NCI-H82 treated with DMSO at 0.1 percent for 48 hours (cell line): ENCODE data around the gene CFAP65.

Experiments
- DNase-seq: peaks from one replicate; lab custom pipeline; 2025; ENCODE audit not compliant: unreplicated experiment; lab: John Stamatoyannopoulos, UW

CFAP65 gene, protein sequence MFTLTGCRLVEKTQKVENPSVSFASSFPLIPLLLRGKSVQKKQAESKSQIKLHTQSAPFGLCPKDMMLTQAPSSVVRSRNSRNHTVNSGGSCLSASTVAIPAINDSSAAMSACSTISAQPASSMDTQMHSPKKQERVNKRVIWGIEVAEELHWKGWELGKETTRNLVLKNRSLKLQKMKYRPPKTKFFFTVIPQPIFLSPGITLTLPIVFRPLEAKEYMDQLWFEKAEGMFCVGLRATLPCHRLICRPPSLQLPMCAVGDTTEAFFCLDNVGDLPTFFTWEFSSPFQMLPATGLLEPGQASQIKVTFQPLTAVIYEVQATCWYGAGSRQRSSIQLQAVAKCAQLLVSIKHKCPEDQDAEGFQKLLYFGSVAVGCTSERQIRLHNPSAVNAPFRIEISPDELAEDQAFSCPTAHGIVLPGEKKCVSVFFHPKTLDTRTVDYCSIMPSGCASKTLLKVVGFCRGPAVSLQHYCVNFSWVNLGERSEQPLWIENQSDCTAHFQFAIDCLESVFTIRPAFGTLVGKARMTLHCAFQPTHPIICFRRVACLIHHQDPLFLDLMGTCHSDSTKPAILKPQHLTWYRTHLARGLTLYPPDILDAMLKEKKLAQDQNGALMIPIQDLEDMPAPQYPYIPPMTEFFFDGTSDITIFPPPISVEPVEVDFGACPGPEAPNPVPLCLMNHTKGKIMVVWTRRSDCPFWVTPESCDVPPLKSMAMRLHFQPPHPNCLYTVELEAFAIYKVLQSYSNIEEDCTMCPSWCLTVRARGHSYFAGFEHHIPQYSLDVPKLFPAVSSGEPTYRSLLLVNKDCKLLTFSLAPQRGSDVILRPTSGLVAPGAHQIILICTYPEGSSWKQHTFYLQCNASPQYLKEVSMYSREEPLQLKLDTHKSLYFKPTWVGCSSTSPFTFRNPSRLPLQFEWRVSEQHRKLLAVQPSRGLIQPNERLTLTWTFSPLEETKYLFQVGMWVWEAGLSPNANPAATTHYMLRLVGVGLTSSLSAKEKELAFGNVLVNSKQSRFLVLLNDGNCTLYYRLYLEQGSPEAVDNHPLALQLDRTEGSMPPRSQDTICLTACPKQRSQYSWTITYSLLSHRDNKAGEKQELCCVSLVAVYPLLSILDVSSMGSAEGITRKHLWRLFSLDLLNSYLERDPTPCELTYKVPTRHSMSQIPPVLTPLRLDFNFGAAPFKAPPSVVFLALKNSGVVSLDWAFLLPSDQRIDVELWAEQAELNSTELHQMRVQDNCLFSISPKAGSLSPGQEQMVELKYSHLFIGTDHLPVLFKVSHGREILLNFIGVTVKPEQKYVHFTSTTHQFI (N-terminal part only)

DNA sequence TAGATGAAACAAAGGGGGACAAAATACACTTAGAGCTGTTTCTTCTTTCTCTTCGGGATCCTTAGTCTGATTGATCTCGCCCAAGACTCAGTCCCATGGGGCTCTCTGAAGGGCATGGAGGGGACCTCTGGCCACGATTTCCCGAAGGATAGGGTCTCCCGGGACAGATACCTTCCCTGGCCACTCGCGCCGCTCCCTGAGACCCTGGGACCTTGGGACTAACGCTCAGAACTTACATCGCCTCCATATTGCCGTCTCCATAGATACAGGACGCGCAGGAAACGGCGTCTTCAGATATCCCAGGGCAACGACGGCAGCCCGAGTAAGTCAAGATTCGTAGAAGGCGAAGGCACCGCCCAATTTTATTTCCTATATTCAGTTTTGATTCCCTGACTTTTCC lies at the start of gene CFAP65:
Gene CFAP65, minus strand, starts transcription at position 265 of the 400 bp plus-strand sequence. CDS start 2,468 bp downstream, outside the sequence.
- peak; percentile 2 for DNase-seq

- no peak for DNase-seq
Observed at GRCh38 chr2:219090436-219091299, 49.4 kb upstream of the CFAP65 start.

DNA sequence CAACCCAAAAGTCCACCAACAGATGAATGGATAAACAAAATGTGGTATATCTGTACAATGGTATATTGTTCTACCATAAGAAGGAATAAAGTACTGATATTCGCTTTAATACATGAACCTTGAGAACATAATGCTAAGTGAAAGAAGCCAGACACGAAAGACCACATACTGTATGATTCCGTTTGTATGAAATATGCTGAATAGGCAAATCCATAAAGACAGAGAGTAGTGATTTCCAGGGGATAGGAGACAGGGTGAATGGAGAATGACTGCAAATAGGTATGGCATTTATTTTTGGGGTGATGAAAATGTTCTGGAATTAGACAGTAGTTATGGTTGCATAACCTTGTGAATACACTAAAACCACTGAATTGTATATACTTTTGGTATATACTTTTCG lies 48.0 kb upstream of the CFAP65 start:
- DNase-seq = no peak

DNA sequence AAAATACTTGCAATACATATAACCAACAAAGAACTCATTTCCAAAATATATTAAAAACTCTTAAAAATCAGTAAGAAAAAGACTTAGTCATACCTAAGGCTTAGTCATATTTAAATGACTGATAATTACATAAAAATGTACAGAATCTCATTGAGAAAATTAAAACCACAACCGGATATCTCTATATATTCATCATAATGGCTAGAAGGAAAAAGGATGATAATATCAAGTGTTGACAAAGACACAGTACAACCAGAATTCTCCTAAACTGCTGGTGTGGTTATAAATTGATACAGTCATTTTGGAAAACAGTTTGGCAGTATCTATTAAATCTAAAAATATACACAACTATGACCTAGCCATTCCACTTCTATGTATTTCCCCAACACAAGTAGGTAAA lies 46.5 kb upstream of the CFAP65 start:
- no peak for DNase-seq

DNA sequence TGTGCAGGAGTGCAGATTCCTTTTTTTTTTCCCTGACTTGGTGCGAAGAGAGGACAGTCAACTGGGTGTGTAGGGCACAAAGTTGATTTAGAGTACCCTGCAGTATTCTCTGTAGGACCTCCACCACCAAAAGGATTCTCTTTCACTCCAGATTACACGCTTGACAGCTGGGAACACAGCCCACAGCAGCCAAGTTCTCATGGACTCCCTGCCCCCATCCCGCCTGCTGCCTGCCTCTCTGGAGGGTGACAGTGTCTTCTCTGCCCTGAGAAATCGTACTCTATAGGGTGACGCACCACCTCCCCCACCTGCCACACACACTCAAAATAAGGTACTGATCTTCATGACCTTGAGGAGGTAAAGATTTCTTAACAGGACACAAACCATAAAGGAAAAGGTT lies 46.0 kb upstream of the CFAP65 start:
- DNase-seq = peak; percentile 26

DNA sequence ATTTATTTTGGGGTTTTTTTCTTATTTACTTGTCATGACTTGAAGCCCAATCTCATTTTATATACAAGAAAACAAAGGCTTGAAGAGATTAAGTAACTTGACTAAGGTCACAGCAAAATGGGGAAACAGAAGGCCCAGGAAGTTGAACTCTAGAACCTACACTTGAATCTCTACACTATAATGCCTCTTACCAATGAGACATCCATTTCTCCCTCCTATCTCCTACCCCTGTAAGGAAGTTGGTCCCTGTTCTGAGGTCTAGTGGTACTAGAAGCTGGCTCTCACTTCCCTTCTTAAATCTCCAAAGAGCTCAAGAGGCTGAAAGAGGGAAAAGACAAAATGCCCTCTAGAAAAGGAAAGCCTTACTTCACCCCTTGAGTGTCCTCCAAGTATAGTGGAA lies 44.9 kb upstream of the CFAP65 start:
- DNase-seq = no peak

- no peak for DNase-seq
Observed at GRCh38 chr2:219084791-219085190, 43.5 kb upstream of the CFAP65 start.

GRCh38 chr2:219082332-219082958 lies 41.1 kb upstream of the CFAP65 start:
- no peak for DNase-seq

DNA sequence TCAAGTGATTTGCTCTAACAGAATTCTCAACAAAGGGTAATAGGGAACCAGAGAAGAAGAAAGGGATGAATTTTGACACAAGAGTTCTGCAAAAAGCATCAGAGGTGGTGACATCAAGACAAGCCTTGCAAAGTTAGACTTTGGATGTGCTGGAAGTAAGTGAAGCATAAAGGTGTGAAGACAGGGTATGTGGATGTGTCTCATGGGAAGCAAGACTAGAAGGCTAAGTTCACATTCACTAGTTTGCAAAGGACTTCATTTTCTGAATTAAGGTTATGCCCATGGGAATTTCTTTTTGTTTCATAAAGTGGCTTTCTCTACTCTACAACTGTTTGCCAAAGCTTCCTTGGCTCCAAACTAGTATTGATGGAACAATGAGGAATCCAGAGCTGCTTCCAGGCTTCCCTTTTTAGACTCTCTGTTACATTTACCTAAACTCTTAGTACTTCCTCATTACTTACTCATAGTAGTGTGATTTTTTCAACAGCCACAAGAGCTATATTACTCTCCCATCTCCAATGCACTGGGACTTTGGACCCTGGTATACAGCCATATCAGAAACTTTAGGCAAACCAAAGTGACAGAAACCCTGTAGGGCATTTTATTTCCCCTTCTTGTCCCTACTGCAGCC lies 40.5 kb upstream of the CFAP65 start:
- DNase-seq = no peak

DNA sequence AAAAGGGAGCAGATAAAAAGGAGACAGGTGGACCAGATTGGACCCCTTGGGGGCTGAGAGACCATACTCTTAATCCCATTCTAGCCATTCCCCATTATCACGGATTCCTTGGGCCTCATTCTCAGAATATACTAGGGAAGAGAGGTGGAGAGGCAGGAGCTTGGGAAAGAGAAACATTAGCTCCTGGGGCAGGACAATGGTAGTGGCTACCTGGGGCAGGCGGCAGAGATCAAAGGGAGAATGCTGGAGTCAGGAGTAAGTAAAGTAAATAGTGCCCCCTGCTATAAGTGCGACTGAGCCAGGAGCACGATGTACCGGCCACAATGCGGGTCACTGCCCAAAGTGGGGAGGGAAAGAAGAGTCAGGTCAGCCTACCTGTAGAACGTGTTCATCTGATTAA lies 39.8 kb upstream of the CFAP65 start:
- no peak for DNase-seq

- no peak for DNase-seq
Observed at GRCh38 chr2:219079417-219079816, 38.1 kb upstream of the CFAP65 start.

GRCh38 chr2:219078951-219079350 lies 37.6 kb upstream of the CFAP65 start:
- no peak for DNase-seq

DNA sequence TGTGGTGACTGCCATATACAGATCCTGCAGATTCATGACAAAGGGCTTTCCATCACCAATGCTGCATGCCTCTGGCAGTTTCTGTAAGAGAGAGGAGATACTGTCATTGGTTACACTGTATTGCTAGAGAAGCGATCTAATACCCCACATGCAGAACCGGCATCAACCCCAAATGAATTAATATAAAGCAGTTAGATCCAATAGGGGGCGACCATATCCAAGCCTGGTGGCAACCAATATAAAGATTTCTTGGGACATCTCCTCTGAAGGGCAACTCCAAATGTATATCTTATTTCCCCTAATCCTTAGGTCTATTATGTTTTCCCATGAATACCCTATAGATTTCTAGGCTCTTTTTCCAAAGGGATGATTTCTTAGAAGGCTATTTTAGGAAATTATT lies 36.8 kb upstream of the CFAP65 start:
- DNase-seq = no peak

- no peak for DNase-seq
Observed at GRCh38 chr2:219076253-219076652, 34.9 kb upstream of the CFAP65 start.

- peak; percentile 70 for DNase-seq
Observed at GRCh38 chr2:219073413-219074129, 32.3 kb upstream of the CFAP65 start.

DNA sequence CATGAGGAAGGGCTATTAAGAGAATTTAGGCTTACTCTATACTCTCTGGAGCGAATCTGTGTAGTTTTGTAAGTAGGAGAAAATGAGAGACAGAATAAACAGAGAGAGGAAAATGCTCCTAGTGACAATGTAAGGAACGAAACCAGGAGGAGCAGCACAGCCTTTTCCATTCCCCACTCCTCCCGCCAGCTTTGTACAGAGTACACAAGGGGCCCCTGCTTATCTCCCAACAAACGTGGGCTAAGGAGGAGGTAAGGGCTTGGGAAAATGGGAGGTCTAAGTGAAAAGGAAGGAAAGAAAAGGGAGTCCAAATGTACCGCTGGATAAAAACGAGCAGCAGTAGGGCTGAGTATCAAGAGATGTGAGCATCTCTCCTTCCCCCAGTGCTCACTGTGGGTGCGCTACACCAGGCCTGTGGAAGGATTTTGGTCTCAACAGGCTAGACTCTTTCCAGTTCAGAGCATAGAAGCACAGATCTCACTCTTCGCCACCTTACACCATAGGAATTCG lies 31.5 kb upstream of the CFAP65 start:
- DNase-seq = no peak

DNA sequence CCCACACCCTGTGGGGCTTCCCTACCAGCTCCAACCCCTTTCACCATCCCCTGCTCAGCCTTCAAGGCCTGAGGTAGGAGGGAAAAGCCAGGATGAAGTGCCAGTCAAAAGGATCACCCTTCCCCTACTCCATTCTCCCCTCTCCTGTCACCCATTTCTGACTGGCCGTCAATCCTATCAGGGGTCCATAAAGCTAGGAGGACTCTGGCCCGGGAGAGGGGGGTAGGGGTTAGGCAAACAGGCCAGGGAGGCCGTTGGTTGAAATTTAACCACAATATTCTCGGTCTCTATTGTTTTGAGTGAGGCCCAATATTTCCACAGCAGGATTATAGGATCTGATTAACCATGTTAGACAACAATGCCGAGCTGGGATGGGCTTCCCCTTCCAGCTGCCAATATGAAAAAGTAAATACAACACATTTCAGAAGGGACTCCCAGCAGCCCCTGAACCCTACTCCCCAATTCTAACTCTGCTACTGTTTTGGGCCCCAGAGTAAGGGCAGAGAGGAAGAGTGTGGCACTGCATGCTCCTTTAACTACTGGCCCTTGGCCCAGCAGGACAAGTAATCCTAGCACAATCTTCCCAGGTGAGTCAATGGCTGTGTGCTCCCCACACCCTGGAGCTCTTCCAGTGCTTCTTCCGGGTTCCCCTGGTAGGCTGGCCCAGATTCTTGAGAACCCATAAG lies 30.0 kb upstream of the CFAP65 start:
- no peak for DNase-seq

DNA sequence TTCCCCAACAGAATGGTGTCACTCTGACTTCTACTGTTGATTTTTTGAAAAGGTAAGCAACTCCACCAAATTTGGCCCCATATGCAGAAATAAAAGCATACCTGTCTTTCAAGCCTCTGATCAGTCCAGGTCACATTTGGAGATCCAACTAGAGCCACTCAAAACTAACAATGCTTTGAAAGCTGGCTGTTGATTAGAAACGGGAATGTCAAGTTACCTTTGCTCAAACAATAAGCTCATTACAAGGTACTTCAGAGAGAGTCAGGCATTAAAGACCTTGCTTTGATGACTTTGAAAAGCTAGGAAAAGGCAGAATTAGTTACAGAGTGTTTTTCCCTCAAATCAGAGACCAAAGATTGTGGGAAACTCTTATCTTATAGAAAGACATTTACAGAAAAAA lies 24.2 kb upstream of the CFAP65 start:
- DNase-seq = no peak
